HAP-1 (cell line): ENCODE data around the gene IFTAP.
A peak's percentile ranks its signal among the peaks of the same experiment; 100 is the strongest.
"Not testable (repeated sequence)": the region's sequence is repeated elsewhere in the genome, so short reads cannot be mapped to it uniquely, and the experiment has no call there.

Experiments used
- DNase-seq, 2 experiments: peaks; one replicate each; pipeline ENCODE4 v3.0.0-alpha.2; 2016 to 2020; ENCODE audit warnings: low spot score in 2 of 2
- H3K27me3 ChIP-seq: fragments of 250-450 bp; sonication (Bioruptor Pico); 2 replicates; pipeline ENCODE4 v1.5.1; 2020; ENCODE audit warnings: low read depth, mild to moderate bottlenecking, moderate library complexity
- H3K36me3 ChIP-seq: fragments of 250-450 bp; sonication (Bioruptor Pico); replicated peaks from 2 replicates; pipeline ENCODE4 v1.5.1; 2020; ENCODE audit warnings: mild to moderate bottlenecking
- H3K4me1 ChIP-seq: fragments of 250-450 bp; sonication (Bioruptor Pico); 2 replicates; pipeline ENCODE4 v1.5.1; 2020; ENCODE audit warnings: mild to moderate bottlenecking
- H3K4me3 ChIP-seq: fragments of 250-450 bp; sonication (Bioruptor Pico); 2 replicates; pipeline ENCODE4 v1.5.1; 2020; ENCODE audit warnings: mild to moderate bottlenecking, moderate library complexity
- H3K9me3 ChIP-seq: fragments of 250-450 bp; sonication (Bioruptor Pico); 2 replicates; pipeline ENCODE4 v1.5.1; 2020; ENCODE audit warnings: mild to moderate bottlenecking, moderate library complexity
- in situ Hi-C: fragments of 300-500 bp; cut with MboI; formaldehyde crosslinking; loops from 3 replicates; pipeline ENCODE4 v1.14.3; 2020; ENCODE audit warnings: low sequenced_read_pairs, inconsistent platforms, mixed read lengths

Gene IFTAP

GRCh38 chr11:36594316-36594989, at the start of gene IFTAP:
TSS of gene IFTAP (plus strand) at chr11:36594502. CDS start at chr11:36610104, 15,602 bp downstream.
- peak; percentile 67 to 96 for DNase-seq
- in situ Hi-C loops = no loop called here
- peak within 1 kb of the TSS; percentile 50 for H3K4me3 ChIP-seq
- peaks cover 5% of the 10 kb centered on the region for H3K4me1 ChIP-seq
- no peaks in the 10 kb centered on the region for H3K9me3 ChIP-seq
- H3K36me3 ChIP-seq = no peaks in the 10 kb centered on the region
- H3K27me3 ChIP-seq = peaks cover 17% of the 10 kb centered on the region

- Histone ChIP-seq H3K36me3 (no peaks in the 10 kb centered on the region), H3K27me3 (peaks cover 8% of the 10 kb centered on the region), H3K4me1 (no peaks in the 10 kb centered on the region), H3K4me3 (no peak overlapping the region), H3K9me3 (no peaks in the 10 kb centered on the region)
- in situ Hi-C loops = no loop called here
- no peak for DNase-seq
Observed at GRCh38 chr11:36550385-36551115, 43.8 kb upstream of the IFTAP start.

- in situ Hi-C loops, H3K4me3 ChIP-seq, DNase-seq, H3K4me1 ChIP-seq, H3K36me3 ChIP-seq, H3K27me3 ChIP-seq, H3K9me3 ChIP-seq: not testable (repeated sequence)
Observed at GRCh38 chr11:36557390-36557789, 36.9 kb upstream of the IFTAP start.

GRCh38 chr11:36557991-36558390, 36.3 kb upstream of the IFTAP start:
- no peak overlapping the region for H3K4me3 ChIP-seq
- H3K27me3 ChIP-seq = no peaks in the 10 kb centered on the region; the same call in 1 of the 2 replicates
- in situ Hi-C loops = no loop called here

GRCh38 chr11:36558571-36559413, 35.5 kb upstream of the IFTAP start:
- in situ Hi-C loops = no loop called here
- H3K36me3 ChIP-seq = no peaks in the 10 kb centered on the region
- no peak for DNase-seq
- no peaks in the 10 kb centered on the region for H3K9me3 ChIP-seq
- no peaks in the 10 kb centered on the region; the same call in 1 of the 2 replicates for H3K4me1 ChIP-seq
- no peaks in the 10 kb centered on the region; the same call in 1 of the 2 replicates for H3K27me3 ChIP-seq
- H3K4me3 ChIP-seq = no peak overlapping the region

More at GRCh38 chr11:36557991-36558390, 36.3 kb upstream of the IFTAP start:
- Histone ChIP-seq H3K36me3 (no peaks in the 10 kb centered on the region), H3K4me1 (no peaks in the 10 kb centered on the region), H3K9me3 (no peaks in the 10 kb centered on the region)
- DNase-seq = no peak

- peak; percentile 66 to 69 for DNase-seq
Observed at GRCh38 chr11:36564376-36565030, 29.8 kb upstream of the IFTAP start.

GRCh38 chr11:36565031-36565610, 29.2 kb upstream of the IFTAP start:
- Histone ChIP-seq H3K36me3 (no peaks in the 10 kb centered on the region), H3K9me3 (no peaks in the 10 kb centered on the region), H3K4me1 (peaks cover 2% of the 10 kb centered on the region; the same call in 1 of the 2 replicates), H3K27me3 (no peaks in the 10 kb centered on the region; the same call in 1 of the 2 replicates), H3K4me3 (no peak overlapping the region)
- in situ Hi-C loops = no loop called here
- DNase-seq = no peak

More at GRCh38 chr11:36564376-36565030, 29.8 kb upstream of the IFTAP start:
- Histone ChIP-seq H3K9me3 (no peaks in the 10 kb centered on the region), H3K4me3 (no peak overlapping the region), H3K27me3 (no peaks in the 10 kb centered on the region; the same call in 1 of the 2 replicates), H3K36me3 (no peaks in the 10 kb centered on the region), H3K4me1 (peaks cover 2% of the 10 kb centered on the region; the same call in 1 of the 2 replicates)
- in situ Hi-C loops = loop anchor here (5.0 kb wide), 1 partner anchor 183 kb away; no protein-coding TSS in a partner anchor

- in situ Hi-C loops = no loop called here
- DNase-seq = peak; percentile 3 to 12
- Histone ChIP-seq H3K4me1 (peaks cover 2% of the 10 kb centered on the region; the same call in 1 of the 2 replicates), H3K9me3 (no peaks in the 10 kb centered on the region), H3K36me3 (no peaks in the 10 kb centered on the region), H3K27me3 (peaks cover 5% of the 10 kb centered on the region; the same call in 1 of the 2 replicates), H3K4me3 (no peak overlapping the region)
Observed at GRCh38 chr11:36566407-36567053, 27.8 kb upstream of the IFTAP start.

- no peak for DNase-seq
- H3K4me3 ChIP-seq = no peak within 1 kb of the TSS
- peaks cover 6% of the 10 kb centered on the region for H3K27me3 ChIP-seq
- in situ Hi-C loops = no loop called here
- peaks cover 2% of the 10 kb centered on the region; the same call in 1 of the 2 replicates for H3K4me1 ChIP-seq
- no peaks in the 10 kb centered on the region for H3K9me3 ChIP-seq
- H3K36me3 ChIP-seq = no peaks in the 10 kb centered on the region
Observed at GRCh38 chr11:36567694-36568093, 26.6 kb upstream of the IFTAP start, which contains the start of gene RAG1. TSS of gene RAG1 (plus strand) at chr11:36568007. CDS start at chr11:36573305, 5,298 bp downstream.

- no peaks in the 10 kb centered on the region for H3K9me3 ChIP-seq
- H3K4me3 ChIP-seq = no peak overlapping the region
- no peak for DNase-seq
- H3K36me3 ChIP-seq = no peaks in the 10 kb centered on the region
- H3K27me3 ChIP-seq = peaks cover 9% of the 10 kb centered on the region
- peaks cover 2% of the 10 kb centered on the region; the same call in 1 of the 2 replicates for H3K4me1 ChIP-seq
- in situ Hi-C loops = no loop called here
Observed at GRCh38 chr11:36569095-36569494, 25.2 kb upstream of the IFTAP start.

- in situ Hi-C loops = no loop called here
- Histone ChIP-seq H3K36me3 (no peaks in the 10 kb centered on the region), H3K4me3 (no peak overlapping the region), H3K27me3 (peaks cover 9% of the 10 kb centered on the region), H3K9me3 (no peaks in the 10 kb centered on the region), H3K4me1 (no peaks in the 10 kb centered on the region)
- no peak for DNase-seq
Observed at GRCh38 chr11:36574486-36574885, 19.8 kb upstream of the IFTAP start.

- Histone ChIP-seq H3K27me3 (peaks cover 4% of the 10 kb centered on the region), H3K36me3 (no peaks in the 10 kb centered on the region), H3K9me3 (no peaks in the 10 kb centered on the region), H3K4me3 (no peak overlapping the region), H3K4me1 (no peaks in the 10 kb centered on the region)
- in situ Hi-C loops = no loop called here
- DNase-seq = no peak
Observed at GRCh38 chr11:36577373-36577772, 16.9 kb upstream of the IFTAP start.
